Stimulated activated naive CD4-positive, alpha-beta T cell (primary cell): ENCODE results near the gene VPS26C.

Experiments used
- DNase-seq, 6 experiments: peaks; one replicate each; lab custom pipeline; 2025; lab: John Stamatoyannopoulos, UW

The VPS26C gene

GRCh38 chr21:37264808-37265207 is 2.3 kb downstream of the VPS26C start:
- DNase-seq = no peak

DNA sequence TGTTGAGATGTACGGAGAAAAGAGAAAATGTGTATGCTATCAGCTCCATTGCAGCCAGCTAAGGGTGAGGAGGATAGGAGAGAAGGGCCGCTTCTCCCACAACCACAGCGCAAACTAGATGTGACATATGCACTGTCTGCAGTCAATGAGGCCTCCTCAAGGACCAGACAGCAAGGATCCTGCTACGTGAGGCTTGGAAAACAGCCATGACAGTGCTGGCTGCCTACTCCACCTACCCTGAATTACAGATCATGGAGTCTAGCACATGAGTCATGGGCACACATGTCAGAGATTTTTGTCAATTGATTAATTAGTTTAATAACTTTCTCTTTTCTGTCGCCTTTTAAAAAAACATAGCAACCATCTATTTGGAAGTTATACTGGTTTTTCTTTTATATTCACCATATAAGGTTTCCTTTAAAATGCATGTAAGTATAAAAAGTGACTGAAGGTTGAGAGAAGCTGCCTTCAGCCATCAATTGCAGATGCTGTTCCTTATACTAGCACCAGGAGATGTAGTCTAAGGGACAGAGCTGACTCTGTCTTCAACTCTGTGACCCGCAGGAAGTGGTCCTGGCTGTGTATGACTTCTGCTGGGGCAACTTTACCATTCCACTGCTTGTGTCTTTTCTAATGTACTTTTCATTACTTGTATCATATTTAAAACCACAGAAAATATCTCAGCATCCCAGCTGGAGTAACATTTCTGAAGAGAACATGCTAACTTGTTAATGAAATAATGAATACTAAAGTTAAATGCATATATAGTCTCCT is 3.1 kb downstream of the VPS26C start:
- DNase-seq = no peak

DNA sequence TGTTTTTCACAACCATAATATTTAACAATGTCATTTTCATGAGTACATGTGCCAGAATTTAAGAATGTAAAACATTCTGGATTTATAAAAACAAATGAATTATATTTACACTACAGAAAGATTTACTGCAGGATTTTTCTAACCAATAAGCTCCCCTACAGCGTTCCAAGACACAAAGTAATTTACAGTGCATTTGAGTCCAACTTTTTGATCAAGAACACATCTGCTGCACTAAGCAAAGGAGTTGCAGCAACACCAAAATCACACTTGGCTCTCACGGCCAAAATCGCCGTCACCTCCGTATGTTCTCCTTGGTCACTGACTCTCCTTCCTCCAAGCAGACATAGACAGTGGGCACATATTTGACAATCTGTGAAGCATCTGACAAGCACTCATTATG is 7.7 kb downstream of the VPS26C start:
- no peak for DNase-seq

GRCh38 chr21:37257967-37258877 is 8.9 kb downstream of the VPS26C start:
- peak; percentile 65 to 86 (median 76) for DNase-seq

DNA sequence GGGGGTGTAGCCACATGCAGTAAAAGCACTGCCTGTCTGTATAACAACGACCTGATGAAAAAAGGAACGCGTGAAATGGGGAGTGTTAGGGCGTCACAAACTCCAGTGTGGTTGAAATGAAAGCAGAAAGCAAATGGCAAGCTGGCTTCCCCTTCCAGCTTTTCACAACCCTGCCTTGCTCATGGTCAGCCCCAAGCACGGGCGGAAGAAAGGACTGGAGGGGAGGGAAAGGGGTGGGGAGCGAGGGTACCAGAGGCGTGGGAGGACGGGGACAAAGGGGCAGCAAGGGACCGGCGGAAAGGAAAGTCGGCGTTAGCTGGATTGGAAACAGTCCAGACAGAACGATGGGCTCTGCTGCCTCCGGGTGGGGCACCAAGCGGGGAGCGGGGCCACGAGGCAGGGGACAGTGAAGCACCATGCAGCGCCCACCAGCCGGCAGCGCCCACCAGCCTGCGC is 9.6 kb downstream of the VPS26C start:
- peak in 3 of 6 experiments; percentile 13 to 16 (median 15) for DNase-seq

- no peak for DNase-seq
Observed at GRCh38 chr21:37253991-37254390, 13.1 kb downstream of the VPS26C start.

- DNase-seq = no peak
Observed at GRCh38 chr21:37251294-37251634, 15.9 kb downstream of the VPS26C start.

GRCh38 chr21:37249112-37249904 is 17.8 kb downstream of the VPS26C start:
- no peak for DNase-seq

- no peak for DNase-seq
Observed at GRCh38 chr21:37248298-37248697, 18.8 kb downstream of the VPS26C start.

DNA sequence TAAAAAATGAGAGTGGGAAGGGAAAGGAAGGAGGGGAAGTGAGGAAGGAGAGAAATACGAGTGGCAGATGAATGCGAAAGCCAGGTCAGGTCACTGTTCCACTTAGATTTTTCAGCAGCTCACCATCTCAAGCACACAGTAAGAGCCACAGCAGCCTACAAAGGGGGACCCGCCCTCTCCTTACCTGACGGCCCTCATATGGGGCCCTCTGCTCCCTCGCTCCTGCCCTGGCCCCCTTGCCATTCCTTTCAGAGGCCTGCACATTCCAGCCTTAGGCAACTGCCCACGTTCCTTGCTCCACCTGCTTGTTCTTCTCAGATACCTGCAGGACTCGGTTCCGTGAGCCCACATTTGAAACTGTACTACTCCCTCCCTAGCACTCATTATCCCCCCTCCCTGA is 22.0 kb downstream of the VPS26C start:
- no peak for DNase-seq

DNA sequence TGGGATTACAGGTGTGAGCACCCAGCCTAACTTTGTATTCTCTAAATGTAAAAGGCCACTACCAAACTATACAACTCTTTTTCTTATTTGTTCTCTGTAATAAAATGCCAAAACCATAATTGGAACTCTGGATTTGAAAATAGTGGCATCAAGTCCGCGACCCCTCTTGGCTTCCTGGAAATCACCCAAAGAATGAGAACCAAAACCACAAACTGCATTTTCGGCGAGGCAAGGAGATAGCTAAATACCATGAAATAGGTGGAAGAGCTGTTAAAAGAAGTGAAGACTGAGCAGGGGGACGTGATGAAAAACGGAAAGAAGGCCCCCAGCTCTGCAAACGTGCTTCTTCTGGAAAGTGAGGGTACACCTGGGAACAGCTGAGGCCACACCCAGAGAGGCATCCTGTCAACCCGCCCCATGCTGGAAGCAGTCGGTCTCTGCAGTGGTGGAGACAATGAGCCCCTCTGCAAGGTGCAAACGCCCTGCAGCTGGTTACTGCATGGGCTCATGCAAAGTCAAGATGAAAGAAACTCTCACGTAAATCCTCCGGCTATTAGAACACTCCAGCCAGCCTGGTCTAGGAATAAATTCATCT is 22.5 kb downstream of the VPS26C start:
- peak in 1 of 6 experiments; percentile 4 for DNase-seq

- no peak for DNase-seq
Observed at GRCh38 chr21:37243961-37244360, 23.2 kb downstream of the VPS26C start.

- no peak for DNase-seq
Observed at GRCh38 chr21:37241426-37241825, 25.7 kb downstream of the VPS26C start.

DNA sequence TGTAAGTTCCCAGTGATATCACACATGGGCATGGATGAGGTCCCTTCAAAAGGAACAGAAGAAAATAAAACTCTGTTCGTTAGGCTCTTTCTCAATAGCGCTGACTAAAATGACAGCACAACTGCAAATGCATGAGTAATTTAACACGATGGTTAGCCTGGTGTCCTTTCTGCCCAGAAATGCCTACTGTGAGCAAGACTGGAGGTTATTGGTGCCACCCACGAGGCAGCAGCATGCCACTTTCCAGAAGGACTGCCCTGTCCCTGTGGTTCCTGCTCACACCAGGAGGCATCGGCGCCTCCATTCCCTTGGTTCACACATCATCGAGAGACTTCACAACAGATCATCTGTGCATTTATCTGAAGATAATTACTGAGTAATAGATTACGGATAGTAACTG is 26.2 kb downstream of the VPS26C start:
- DNase-seq = no peak

DNA sequence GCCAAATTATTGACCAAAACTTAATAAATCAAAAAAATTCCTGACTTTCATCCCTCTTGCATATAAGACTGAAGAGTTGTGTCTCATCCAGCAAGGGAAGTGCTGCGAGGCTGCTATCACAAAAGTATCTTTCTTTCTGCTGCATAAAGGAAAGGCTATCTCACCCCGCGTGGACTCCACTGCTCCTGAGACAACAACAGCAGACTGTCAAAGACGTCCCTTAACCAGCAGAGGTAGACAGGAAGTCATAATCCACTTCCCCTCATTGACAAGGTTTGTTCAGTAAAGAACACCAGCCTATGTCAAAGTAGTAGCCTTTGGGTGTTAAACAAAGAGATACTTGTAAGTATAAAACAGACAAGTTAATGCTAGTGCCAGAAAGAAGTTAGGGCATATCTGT is 29.4 kb downstream of the VPS26C start:
- peak in 2 of 6 experiments; percentile 8 to 14 for DNase-seq

DNA sequence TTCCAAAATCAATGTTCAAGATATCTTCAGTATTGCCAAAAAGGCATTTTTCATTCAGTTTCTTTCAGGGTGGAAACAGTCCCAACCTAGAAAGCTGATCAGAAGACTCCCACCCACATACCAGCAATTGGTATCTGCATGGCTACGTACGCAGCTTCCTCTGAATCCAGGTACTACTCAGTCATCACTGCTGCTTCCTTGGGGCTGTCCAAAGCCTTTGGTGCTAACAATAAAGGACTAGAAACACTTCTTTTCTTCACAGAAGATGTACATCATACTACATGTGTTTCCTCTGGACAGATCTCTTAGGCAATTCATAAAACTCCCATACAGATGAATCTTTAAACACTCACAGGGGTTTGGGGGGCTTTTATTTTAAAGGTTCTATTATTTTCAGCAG is 29.8 kb downstream of the VPS26C start:
- no peak for DNase-seq

- DNase-seq = no peak
Observed at GRCh38 chr21:37233551-37234146, 33.5 kb downstream of the VPS26C start.

- no peak for DNase-seq
Observed at GRCh38 chr21:37232274-37233018, 34.7 kb downstream of the VPS26C start.

DNA sequence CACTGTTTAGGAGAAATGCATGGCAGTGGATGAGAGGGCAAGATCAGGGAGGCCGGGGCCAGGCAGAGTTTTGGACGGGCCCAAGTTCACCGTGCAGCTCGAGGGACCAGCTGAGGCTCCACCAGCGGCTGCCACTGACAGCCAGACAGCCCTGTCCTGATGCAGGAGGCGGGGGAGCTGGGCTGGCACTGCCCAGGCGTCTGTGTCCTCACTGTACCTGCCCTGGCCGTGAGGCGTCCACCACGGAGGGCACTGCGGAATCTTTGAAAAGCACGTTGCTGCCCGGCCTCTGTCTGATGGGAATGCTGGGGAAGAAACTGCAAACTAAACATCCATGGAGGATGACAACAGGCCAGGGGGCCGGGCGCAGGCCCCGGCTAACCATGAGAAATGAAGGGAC is 35.5 kb downstream of the VPS26C start:
- no peak for DNase-seq

- no peak for DNase-seq
Observed at GRCh38 chr21:37231249-37231645, 35.9 kb downstream of the VPS26C start.
